GM12872 (cell line): ENCODE results near the gene SCYL1.

Source experiments
- CTCF ChIP-seq: IDR thresholded peaks from 3 replicates; pipeline ENCODE4 v1.5.1; 2011; ENCODE audit warnings: low read depth, mild to moderate bottlenecking, low read length, moderate library complexity; ENCODE audit not compliant: insufficient read depth

The SCYL1 gene

GRCh38 chr11:65501186-65501471, 23.8 kb upstream of the SCYL1 start:
- no peak for TF ChIP-seq CTCF

GRCh38 chr11:65501472-65502273, 23.2 kb upstream of the SCYL1 start:
- no peak for TF ChIP-seq CTCF

- no peak for TF ChIP-seq CTCF
Observed at GRCh38 chr11:65502274-65502554, 22.7 kb upstream of the SCYL1 start.

- TF ChIP-seq CTCF, result no peak
Observed at GRCh38 chr11:65502555-65503367, 22.1 kb upstream of the SCYL1 start.

GRCh38 chr11:65503368-65503948, 21.4 kb upstream of the SCYL1 start:
- TF ChIP-seq CTCF, result no peak

- TF ChIP-seq CTCF, result no peak
Observed at GRCh38 chr11:65503949-65504673, 20.8 kb upstream of the SCYL1 start.
